ENCODE results near the gene LNX2.

LNX2 gene

GRCh38 chr13:27605099-27605498 lies 15.2 kb downstream of the LNX2 start:
- DNase-seq = no peak

GRCh38 chr13:27601803-27602202 lies 18.5 kb downstream of the LNX2 start:
- no peak for DNase-seq

GRCh38 chr13:27601208-27601607 lies 19.1 kb downstream of the LNX2 start:
- DNase-seq = no peak

GRCh38 chr13:27600711-27601110 lies 19.6 kb downstream of the LNX2 start:
- DNase-seq = no peak

GRCh38 chr13:27599845-27600553 lies 20.3 kb downstream of the LNX2 start:
- DNase-seq = no peak

- no peak for DNase-seq
These were observed 21.2 kb downstream of the LNX2 start for GRCh38 chr13:27599096-27599495.

GRCh38 chr13:27595055-27595811 lies 25.1 kb downstream of the LNX2 start:
- no peak for DNase-seq

- no peak for DNase-seq
These were observed 27.1 kb downstream of the LNX2 start for GRCh38 chr13:27593267-27593666.

- no peak for DNase-seq
These were observed 27.5 kb downstream of the LNX2 start for GRCh38 chr13:27592865-27593264.

GRCh38 chr13:27588405-27588804 lies 31.9 kb downstream of the LNX2 start:
- DNase-seq = no peak

GRCh38 chr13:27587095-27587746 lies 33.1 kb downstream of the LNX2 start:
- DNase-seq = no peak

- no peak for DNase-seq
These were observed 36.7 kb downstream of the LNX2 start for GRCh38 chr13:27583645-27584044.

GRCh38 chr13:27578121-27579030 lies 42.0 kb downstream of the LNX2 start:
- DNase-seq = no peak

- DNase-seq = no peak
These were observed 45.7 kb downstream of the LNX2 start for GRCh38 chr13:27574661-27575060.

- DNase-seq = no peak
These were observed 47.1 kb downstream of the LNX2 start for GRCh38 chr13:27573265-27573664.

- DNase-seq = no peak
These were observed 48.0 kb downstream of the LNX2 start for GRCh38 chr13:27572234-27572901.

- DNase-seq = no peak
These were observed 49.4 kb downstream of the LNX2 start for GRCh38 chr13:27570906-27571305.

GRCh38 chr13:27569405-27569804 lies 50.9 kb downstream of the LNX2 start:
- DNase-seq = no peak

- no peak for DNase-seq
These were observed 54.5 kb downstream of the LNX2 start for GRCh38 chr13:27565818-27566217.

- no peak for DNase-seq
These were observed 57.9 kb downstream of the LNX2 start for GRCh38 chr13:27562457-27562856.

GRCh38 chr13:27559719-27560118 lies 60.6 kb downstream of the LNX2 start:
- no peak for DNase-seq

- no peak for DNase-seq
These were observed 64.2 kb downstream of the LNX2 start for GRCh38 chr13:27556109-27556508.

Measured in activated CD8-positive, alpha-beta memory T cell treated with anti-CD3 and anti-CD28 coated beads, Interleukin-2, amount 50 U/mL, for 48 hours (primary cell).